Skeletal muscle tissue (tissue), 4 donors: Measurements from ENCODE around the gene TAL1. TPM values are rescaled to one million over a fixed set of nuclear protein-coding genes. Genes with fewer than 3 reads are reported as not detected.

Source experiments
- H3K27ac ChIP-seq: one replicate; pipeline ENCODE4 v1.7.0; 2013; ENCODE audit warnings: mild to moderate bottlenecking, low read depth, low read length, inconsistent platforms
- H3K27me3 ChIP-seq, 3 donors: one replicate each; pipeline ENCODE4 v1.7.0; 2013; ENCODE audit warnings: low read length in 3 of 3; ENCODE audit not compliant: control insufficient read depth in 3 of 3, insufficient read depth in 3 of 3
- H3K36me3 ChIP-seq, 3 donors: one replicate each; pipeline ENCODE4 v1.7.0; 2013; ENCODE audit warnings: low read length in 3 of 3; ENCODE audit not compliant: control insufficient read depth in 3 of 3, insufficient read depth in 3 of 3
- H3K4me1 ChIP-seq, 3 donors: one replicate each; pipeline ENCODE4 v1.7.0; 2013; ENCODE audit warnings: low read length in 3 of 3, mild to moderate bottlenecking in 3 of 3; ENCODE audit not compliant: control insufficient read depth in 3 of 3, insufficient read depth in 3 of 3
- H3K4me3 ChIP-seq, 3 donors: one replicate each; pipeline ENCODE4 v1.7.0; 2013; ENCODE audit warnings: low read length in 3 of 3
- H3K9ac ChIP-seq, 3 donors: one replicate each; pipeline ENCODE4 v1.7.0; 2013; ENCODE audit warnings: low read length in 3 of 3, mild to moderate bottlenecking in 3 of 3, moderate library complexity in 2 of 3, low read depth in 1 of 3
- H3K9me3 ChIP-seq, 3 donors: one replicate each; pipeline ENCODE4 v1.7.0; 2013; ENCODE audit warnings: low read length in 3 of 3; ENCODE audit not compliant: control insufficient read depth in 3 of 3
- total RNA-seq: library from RNA; depleted of rRNA; stranded (reverse); fragments of >200 nt; gene quantifications from one replicate; pipeline ENCODE4 v1.2.3, GENCODE V29; 2014
- donor health status: Osteomylitis.

The TAL1 gene
- total RNA-seq, 1 donor from 2014 or later = 3.1 TPM

DNA sequence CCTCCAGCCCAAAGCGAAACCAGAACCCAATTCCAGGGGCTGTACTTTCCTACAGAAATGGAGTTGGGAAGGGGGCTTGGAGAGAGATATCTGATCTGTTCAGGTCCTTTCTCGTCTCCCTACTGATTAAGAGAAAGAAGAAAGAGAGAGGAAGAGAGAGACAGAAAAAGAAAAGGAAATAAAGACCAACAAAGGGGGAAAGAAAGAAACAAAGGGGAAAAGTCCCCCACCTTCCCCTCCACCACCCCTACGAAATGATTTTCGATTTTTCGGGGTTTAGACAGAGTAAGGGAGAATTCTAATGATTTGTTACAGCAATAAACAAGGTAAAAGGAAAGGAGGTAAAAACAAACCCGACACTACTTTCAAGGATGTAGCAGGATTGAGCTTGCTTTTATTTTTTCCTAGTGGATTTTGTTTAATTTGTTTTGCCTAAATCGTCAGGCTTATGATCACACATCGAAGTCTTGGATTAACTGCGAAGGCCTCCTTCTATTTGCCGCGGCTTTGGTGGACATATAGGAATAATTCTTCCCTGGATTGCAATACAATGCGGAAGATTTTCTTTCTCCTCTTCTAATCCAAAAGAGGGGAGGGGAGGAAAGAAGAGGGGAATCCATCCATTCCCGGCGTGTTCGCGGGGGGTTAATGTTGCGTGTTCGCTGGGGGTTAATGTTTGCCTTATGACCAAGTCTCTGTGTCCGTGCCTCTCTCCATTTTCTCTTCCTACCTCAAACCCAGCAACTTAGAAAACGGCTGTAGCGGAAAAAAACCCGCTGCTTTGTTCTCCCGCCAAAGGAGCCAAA is 1.9 kb downstream of the TAL1 start:
- Histone ChIP-seq H3K4me3 (peak overlapping the region in 2 of 3 donors; percentile 52 to 65), H3K27ac (peak overlapping the region; percentile 58), H3K9me3 (no peaks in the 10 kb centered on the region), H3K9ac (peak overlapping the region in 2 of 3 donors; percentile 14 to 60), H3K4me1 (peaks cover 10 to 19% (median 11%) of the 10 kb centered on the region in 3 donors), H3K27me3 (peaks cover 84 to 87% (median 86%) of the 10 kb centered on the region in 3 donors), H3K36me3 (no peaks in the 10 kb centered on the region)

GRCh38 chr1:47229031-47229885 is 2.8 kb downstream of the TAL1 start:
- Histone ChIP-seq H3K27ac (peak overlapping the region; percentile 58), H3K4me3 (peak overlapping the region; percentile 40 to 65 (median 52)), H3K36me3 (no peaks in the 10 kb centered on the region), H3K9ac (peak overlapping the region in 2 of 3 donors; percentile 14 to 62), H3K27me3 (peaks cover 88 to 94% (median 90%) of the 10 kb centered on the region in 3 donors), H3K9me3 (no peaks in the 10 kb centered on the region), H3K4me1 (peaks cover 16 to 21% (median 18%) of the 10 kb centered on the region in 3 donors)

GRCh38 chr1:47228644-47229030 is 3.4 kb downstream of the TAL1 start:
- Histone ChIP-seq H3K9ac (peak overlapping the region in 1 of 3 donors; percentile 62), H3K9me3 (no peaks in the 10 kb centered on the region), H3K27ac (peak overlapping the region; percentile 58), H3K36me3 (no peaks in the 10 kb centered on the region), H3K4me1 (peaks cover 16 to 21% (median 18%) of the 10 kb centered on the region in 3 donors), H3K4me3 (peak overlapping the region in 2 of 3 donors; percentile 24 to 65), H3K27me3 (peaks cover 89 to 95% (median 90%) of the 10 kb centered on the region in 3 donors)

GRCh38 chr1:47227341-47228232 is 4.4 kb downstream of the TAL1 start:
- no peak overlapping the region for H3K4me3 ChIP-seq
- H3K27ac ChIP-seq = no peak overlapping the region
- H3K9ac ChIP-seq = no peak overlapping the region
- peaks cover 90 to 93% (median 91%) of the 10 kb centered on the region in 3 donors for H3K27me3 ChIP-seq
- no peaks in the 10 kb centered on the region for H3K36me3 ChIP-seq
- peaks cover 15 to 21% (median 18%) of the 10 kb centered on the region in 3 donors for H3K4me1 ChIP-seq
- no peaks in the 10 kb centered on the region for H3K9me3 ChIP-seq

GRCh38 chr1:47226839-47227215 is 5.2 kb downstream of the TAL1 start:
- no peak overlapping the region for H3K4me3 ChIP-seq
- H3K27me3 ChIP-seq = peaks cover 91 to 93% (median 92%) of the 10 kb centered on the region in 3 donors
- H3K9ac ChIP-seq = no peak overlapping the region
- no peak overlapping the region for H3K27ac ChIP-seq
- H3K9me3 ChIP-seq = no peaks in the 10 kb centered on the region
- peaks cover 11 to 20% (median 18%) of the 10 kb centered on the region in 3 donors for H3K4me1 ChIP-seq
- no peaks in the 10 kb centered on the region for H3K36me3 ChIP-seq

GRCh38 chr1:47226121-47226838 is 5.7 kb downstream of the TAL1 start:
- peak overlapping the region in 2 of 3 donors; percentile 7 to 13 for H3K4me3 ChIP-seq
- no peaks in the 10 kb centered on the region for H3K36me3 ChIP-seq
- peaks cover 90 to 93% (median 92%) of the 10 kb centered on the region in 3 donors for H3K27me3 ChIP-seq
- no peak overlapping the region for H3K27ac ChIP-seq
- H3K9ac ChIP-seq = no peak overlapping the region
- H3K9me3 ChIP-seq = no peaks in the 10 kb centered on the region
- peaks cover 7 to 14% (median 13%) of the 10 kb centered on the region in 3 donors for H3K4me1 ChIP-seq

DNA sequence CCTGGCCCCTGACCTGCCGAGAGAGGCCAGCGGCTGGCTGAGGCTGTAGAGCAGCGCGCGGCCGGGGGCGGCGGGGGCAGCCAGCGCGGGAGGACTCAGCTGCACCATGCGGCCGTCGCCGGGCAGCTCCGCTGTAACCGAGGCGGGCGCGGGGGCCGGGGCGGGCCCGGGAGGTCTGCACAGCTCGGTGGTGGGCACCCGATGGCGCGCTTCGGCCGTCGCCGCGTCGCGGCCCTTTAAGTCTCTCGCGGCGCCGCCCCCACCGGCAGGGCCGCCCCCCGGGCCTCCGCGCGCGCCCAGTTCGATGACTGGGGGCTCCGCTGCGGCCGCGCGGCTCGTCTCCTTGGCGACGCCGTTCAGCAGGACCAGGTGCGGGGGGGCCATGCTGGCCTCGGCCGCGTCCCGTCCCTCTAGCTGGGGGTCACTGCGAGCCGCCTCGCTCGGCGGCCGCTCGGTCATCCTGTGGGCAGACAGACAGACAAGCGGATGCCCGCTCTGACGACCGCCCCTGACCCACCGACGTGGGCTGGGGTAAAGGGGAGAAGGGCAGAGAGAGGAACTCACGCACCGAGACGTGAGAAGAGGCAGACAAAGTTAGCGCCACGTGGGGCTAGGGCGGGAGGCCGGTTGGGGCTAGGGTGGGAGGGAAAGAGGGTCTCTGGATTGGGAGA is 6.5 kb downstream of the TAL1 start:
- Histone ChIP-seq H3K27me3 (peaks cover 88 to 90% (median 89%) of the 10 kb centered on the region in 3 donors), H3K36me3 (peaks cover 0 to 2% (median 0%) of the 10 kb centered on the region in 3 donors), H3K9ac (no peak overlapping the region), H3K27ac (no peak overlapping the region), H3K4me1 (peaks cover 6 to 11% (median 11%) of the 10 kb centered on the region in 3 donors), H3K4me3 (peak overlapping the region in 1 of 3 donors; percentile 45), H3K9me3 (no peaks in the 10 kb centered on the region)

- no peaks in the 10 kb centered on the region for H3K9me3 ChIP-seq
- peak overlapping the region in 1 of 3 donors; percentile 9 for H3K4me3 ChIP-seq
- H3K36me3 ChIP-seq = peaks cover 0 to 2% (median 0%) of the 10 kb centered on the region in 3 donors
- H3K4me1 ChIP-seq = peaks cover 6 to 11% (median 11%) of the 10 kb centered on the region in 3 donors
- no peak overlapping the region for H3K27ac ChIP-seq
- H3K9ac ChIP-seq = no peak overlapping the region
- H3K27me3 ChIP-seq = peaks cover 81 to 84% (median 83%) of the 10 kb centered on the region in 3 donors
Measured at GRCh38 chr1:47224676-47225399, 7.2 kb downstream of the TAL1 start.
